Stimulated activated CD8-positive, alpha-beta memory T cell treated with anti-CD3 and anti-CD28 coated beads, Interleukin-12 subunit alpha, Interleukin-12 subunit beta, amount 100 ng/mL, for 24 hours (primary cell): ENCODE data around the gene NOL8.
A peak's percentile ranks its signal among the peaks of the same experiment; 100 is the strongest.

Source experiments
- DNase-seq: peaks from one replicate; pipeline ENCODE4 v3.0.0-alpha.2; 2020; ENCODE audit errors: extremely low read depth

Gene NOL8

GRCh38 chr9:92312887-92313623 lies 12.1 kb downstream of the NOL8 start:
- no peak for DNase-seq

- DNase-seq = no peak
Observed at GRCh38 chr9:92310562-92310961, 14.6 kb downstream of the NOL8 start.

- no peak for DNase-seq
Observed at GRCh38 chr9:92308893-92309292, 16.3 kb downstream of the NOL8 start.

DNA sequence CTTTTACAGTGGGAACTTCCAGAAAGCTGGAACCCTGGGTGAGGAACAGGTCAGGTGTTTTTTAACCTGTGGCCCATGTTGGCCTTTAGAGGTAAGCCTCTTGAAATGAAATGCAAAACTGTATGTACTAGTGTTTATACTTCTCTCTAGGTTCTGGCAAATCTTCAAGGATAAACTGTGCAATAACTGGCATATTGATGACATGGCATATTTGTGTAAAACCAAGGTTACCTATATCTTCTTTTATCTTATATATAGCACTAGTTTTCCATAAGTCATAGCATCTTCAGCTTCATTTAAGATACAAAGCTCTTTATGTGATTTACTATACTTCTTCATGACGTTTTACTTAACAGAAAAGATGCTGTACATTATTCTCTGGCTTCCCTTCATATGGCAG lies 24.2 kb downstream of the NOL8 start:
- DNase-seq = no peak

DNA sequence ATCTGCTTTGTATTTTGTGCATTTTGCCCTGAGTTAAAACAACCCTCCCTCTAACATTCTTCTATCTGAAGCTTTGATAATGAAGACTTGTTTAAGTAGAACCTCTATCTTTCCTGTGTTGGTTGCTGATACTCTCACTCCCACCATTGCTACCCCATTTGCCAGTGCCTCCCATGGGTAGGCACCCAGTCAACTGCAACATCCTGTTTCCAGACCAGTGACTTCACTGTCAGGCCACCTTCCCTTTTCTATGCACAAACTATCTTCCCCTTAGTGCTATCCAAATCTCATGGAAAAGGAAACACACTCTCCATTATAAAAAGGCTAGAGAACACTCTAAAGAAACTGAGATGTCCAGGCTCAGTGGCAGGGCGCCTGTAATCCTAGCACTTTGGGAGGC lies 26.0 kb downstream of the NOL8 start:
- DNase-seq = no peak

DNA sequence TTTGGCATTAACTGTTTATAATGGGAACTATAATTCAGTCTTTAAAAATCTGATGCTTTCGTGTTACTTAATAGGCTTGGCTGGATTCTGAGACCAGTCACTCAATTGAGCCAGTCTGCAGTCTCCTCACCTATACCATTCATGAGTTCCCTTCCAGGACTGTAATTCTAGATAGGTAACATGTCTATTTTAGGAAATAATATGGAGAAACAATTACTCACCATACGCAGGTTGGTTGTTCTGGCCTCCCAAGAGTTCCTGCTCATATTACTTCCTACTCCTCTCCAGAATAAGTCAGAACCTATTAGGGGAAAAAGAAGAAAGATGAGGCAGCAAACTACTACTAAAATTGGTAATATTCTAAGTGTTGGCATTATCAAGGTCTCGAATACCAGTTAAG lies 27.1 kb downstream of the NOL8 start:
- no peak for DNase-seq

DNA sequence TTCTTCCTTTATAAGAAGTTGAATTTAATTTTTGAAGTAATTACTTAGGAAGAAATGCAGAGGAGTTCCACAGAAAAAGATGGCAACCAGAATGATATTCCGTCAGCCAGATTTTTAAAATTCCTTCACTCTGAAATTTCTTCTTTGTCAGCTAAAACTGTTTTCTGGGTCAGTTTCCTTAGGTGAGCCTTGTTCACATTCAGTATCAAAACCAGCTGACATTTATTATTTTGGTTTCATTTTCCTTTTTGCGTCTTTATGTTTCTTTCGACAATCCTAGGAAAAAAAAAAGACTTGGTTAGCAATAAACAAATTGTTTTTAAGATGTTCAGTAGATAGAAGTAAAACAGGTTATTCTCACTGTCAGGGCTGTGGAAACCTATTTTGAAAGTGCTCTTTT lies 27.5 kb downstream of the NOL8 start:
- no peak for DNase-seq

- DNase-seq = no peak
Observed at GRCh38 chr9:92295827-92296258, 29.3 kb downstream of the NOL8 start.

DNA sequence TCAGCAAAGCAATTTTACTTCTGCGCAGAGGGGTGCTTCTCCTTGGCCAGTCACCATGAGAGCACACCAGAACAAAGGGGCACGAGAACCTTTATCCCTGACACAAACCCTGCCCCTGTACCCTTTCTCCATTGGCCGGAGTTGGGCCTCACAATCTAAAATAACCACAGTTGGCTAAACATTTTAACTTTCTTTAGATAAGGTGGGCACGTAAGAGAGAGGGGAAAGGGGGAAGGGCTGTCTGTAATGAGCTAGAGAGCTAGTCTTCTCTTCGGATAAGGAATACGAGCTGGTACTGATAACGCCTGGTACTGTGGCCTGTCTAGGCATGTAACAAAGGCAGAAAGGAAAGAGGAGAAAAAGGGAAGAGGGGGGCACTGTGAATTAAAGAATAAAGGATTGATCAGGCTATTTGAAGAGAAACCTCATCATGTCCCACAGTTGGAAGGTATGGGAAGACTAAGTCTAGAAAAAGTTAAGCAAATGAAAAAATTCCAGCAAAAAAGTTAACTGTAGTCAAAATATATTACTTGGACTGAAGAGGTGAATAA lies 29.8 kb downstream of the NOL8 start:
- no peak for DNase-seq

- DNase-seq = no peak
Observed at GRCh38 chr9:92294297-92294676, 30.9 kb downstream of the NOL8 start.

- DNase-seq = peak; percentile 98
Observed at GRCh38 chr9:92293452-92294296, 31.5 kb downstream of the NOL8 start, which contains the start of gene IARS1. TSS of gene IARS1 (minus strand) at chr9:92293697. CDS start at chr9:92289419, 4,278 bp downstream.

GRCh38 chr9:92293075-92293354 lies 32.1 kb downstream of the NOL8 start:
- DNase-seq = no peak

GRCh38 chr9:92292338-92293074 lies 32.6 kb downstream of the NOL8 start:
- no peak for DNase-seq

- DNase-seq = no peak
Observed at GRCh38 chr9:92291577-92291976, 33.6 kb downstream of the NOL8 start.

- DNase-seq = no peak
Observed at GRCh38 chr9:92290785-92291429, 34.2 kb downstream of the NOL8 start.

- DNase-seq = no peak
Observed at GRCh38 chr9:92289708-92290390, 35.3 kb downstream of the NOL8 start.

DNA sequence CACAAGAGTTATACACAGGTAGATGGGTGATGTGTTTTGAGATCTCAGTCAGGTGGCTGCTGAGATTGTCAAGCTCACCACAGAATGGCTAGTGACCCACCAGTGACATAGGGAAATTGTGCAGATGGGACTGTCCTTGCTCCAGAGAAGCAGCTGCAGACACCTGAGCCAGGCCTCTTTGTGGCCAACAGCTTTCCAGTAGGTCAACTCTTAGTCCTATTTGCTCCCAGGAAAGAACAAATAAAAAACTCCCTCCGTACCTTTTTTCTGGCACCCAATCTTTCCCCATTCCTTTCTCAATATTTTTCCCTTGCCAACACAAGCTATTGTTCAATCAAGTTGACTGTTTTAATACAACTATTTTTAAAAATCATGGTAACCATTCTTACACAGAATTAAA lies 45.8 kb downstream of the NOL8 start:
- no peak for DNase-seq

- DNase-seq = no peak
Observed at GRCh38 chr9:92278110-92278509, 47.0 kb downstream of the NOL8 start.

- no peak for DNase-seq
Observed at GRCh38 chr9:92276331-92277032, 48.7 kb downstream of the NOL8 start.

GRCh38 chr9:92275541-92275940 lies 49.6 kb downstream of the NOL8 start:
- no peak for DNase-seq

DNA sequence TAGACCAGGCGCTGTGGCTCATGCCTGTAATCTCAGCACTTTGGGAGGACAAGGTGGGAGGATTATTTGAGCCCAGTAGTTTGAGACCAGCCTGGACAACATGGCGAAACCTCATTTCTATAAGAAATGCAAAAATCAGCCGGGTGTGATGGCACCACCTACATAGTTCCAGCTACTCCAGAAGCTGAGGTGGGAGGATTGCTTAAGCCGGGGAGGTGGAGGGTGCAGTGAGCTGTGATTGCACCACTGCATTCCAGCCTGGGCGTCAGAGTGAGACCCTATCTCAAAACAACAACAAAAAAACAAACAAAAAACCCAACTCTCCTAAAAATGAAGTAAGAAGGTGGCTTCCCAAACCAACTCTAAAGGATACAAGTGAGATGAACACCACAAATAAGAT lies 54.6 kb downstream of the NOL8 start:
- no peak for DNase-seq
